ENCODE results near the gene EPS15. TPM values are rescaled to one million over a fixed set of nuclear protein-coding genes. Genes with fewer than 3 reads are reported as not detected.
"Not testable (repeated sequence)": the region's sequence is repeated elsewhere in the genome, so short reads cannot be mapped to it uniquely, and the experiment has no call there.

Gene EPS15
- total RNA-seq, 4 donors from 2014 or later: 53.5 to 106 (median 74.2) TPM

GRCh38 chr1:51537568-51537967 is 18.5 kb upstream of the EPS15 start:
- WGBS, 2 donors (ENCODE audit: low coverage in 1 of 2): 92 to 100% methylated on average over 1 of the region's 1 CpG
- no peaks in the 10 kb centered on the region for H3K36me3 ChIP-seq
- H3K27me3 ChIP-seq: no peaks in the 10 kb centered on the region
- H3K4me1 ChIP-seq: peaks cover 0 to 10% (median 0%) of the 10 kb centered on the region in 3 donors
- ATAC-seq: no peak
- H3K27ac ChIP-seq: no peak overlapping the region
- H3K9me3 ChIP-seq: no peaks in the 10 kb centered on the region
- TF ChIP-seq CTCF (IDR thresholded peaks at IDR 0.05) (no peak), POLR2A (IDR thresholded peaks at IDR 0.05) (no peak), EP300 (IDR thresholded peaks at IDR 0.05) (no peak), POLR2AphosphoS5 (IDR thresholded peaks at IDR 0.05) (no peak)
- no peak overlapping the region for H3K4me3 ChIP-seq

- peak; percentile 25 for ATAC-seq
- no peaks in the 10 kb centered on the region for H3K36me3 ChIP-seq
- H3K9me3 ChIP-seq: no peaks in the 10 kb centered on the region
- H3K4me3 ChIP-seq: no peak overlapping the region
- H3K27ac ChIP-seq: no peak overlapping the region
- peaks cover 0 to 10% (median 0%) of the 10 kb centered on the region in 3 donors for H3K4me1 ChIP-seq
- TF ChIP-seq CTCF (IDR thresholded peaks at IDR 0.05) (peak; percentile 55 to 73 (median 70)), POLR2A (IDR thresholded peaks at IDR 0.05) (no peak)
- 10% methylated on average over 3 of the region's 3 CpGs; no CpG with 5 or more reads in 1 of the 2 donors for WGBS, 2 donors (ENCODE audit: low coverage in 1 of 2)
- no peaks in the 10 kb centered on the region for H3K27me3 ChIP-seq
These were observed 16.0 kb upstream of the EPS15 start for GRCh38 chr1:51535006-51535592.

- H3K36me3 ChIP-seq: no peaks in the 10 kb centered on the region
- H3K9me3 ChIP-seq: no peaks in the 10 kb centered on the region
- 48% methylated on average over 3 of the region's 3 CpGs; no CpG with 5 or more reads in 1 of the 2 donors for WGBS, 2 donors (ENCODE audit: low coverage in 1 of 2)
- ATAC-seq: no peak
- no peak overlapping the region for H3K27ac ChIP-seq
- no peak overlapping the region for H3K4me3 ChIP-seq
- peaks cover 0 to 10% (median 0%) of the 10 kb centered on the region in 3 donors for H3K4me1 ChIP-seq
- no peaks in the 10 kb centered on the region for H3K27me3 ChIP-seq
- TF ChIP-seq EP300 (IDR thresholded peaks at IDR 0.05) (no peak), POLR2AphosphoS5 (IDR thresholded peaks at IDR 0.05) (no peak), CTCF (IDR thresholded peaks at IDR 0.05) (no peak), POLR2A (IDR thresholded peaks at IDR 0.05) (no peak)
These were observed 15.4 kb upstream of the EPS15 start for GRCh38 chr1:51534447-51534846.

GRCh38 chr1:51532853-51533252 is 13.8 kb upstream of the EPS15 start:
- no peak for TF ChIP-seq POLR2AphosphoS5 (IDR thresholded peaks at IDR 0.05)
- no peak for TF ChIP-seq EP300 (IDR thresholded peaks at IDR 0.05)
- H3K27ac ChIP-seq: no peak overlapping the region
- WGBS, 2 donors (ENCODE audit: low coverage in 1 of 2): 75% methylated on average over 1 of the region's 1 CpG; no CpG with 5 or more reads in 1 of the 2 donors

GRCh38 chr1:51530447-51530846 is 11.4 kb upstream of the EPS15 start:
- 91% methylated on average over 3 to 4 of the region's 4 CpGs for WGBS, 2 donors (ENCODE audit: low coverage in 1 of 2)
- H3K36me3 ChIP-seq, H3K4me1 ChIP-seq, H3K9me3 ChIP-seq, H3K27me3 ChIP-seq, H3K4me3 ChIP-seq, H3K27ac ChIP-seq, ATAC-seq: not testable (repeated sequence)

More at GRCh38 chr1:51532853-51533252, 13.8 kb upstream of the EPS15 start:
- Histone ChIP-seq H3K27me3 (no peaks in the 10 kb centered on the region), H3K4me1 (peaks cover 0 to 10% (median 0%) of the 10 kb centered on the region in 3 donors), H3K4me3 (no peak overlapping the region), H3K36me3 (no peaks in the 10 kb centered on the region), H3K9me3 (no peaks in the 10 kb centered on the region)
- no peak for ATAC-seq

GRCh38 chr1:51527144-51527543 is 8.1 kb upstream of the EPS15 start:
- Histone ChIP-seq H3K27me3 (no peaks in the 10 kb centered on the region), H3K36me3 (no peaks in the 10 kb centered on the region), H3K4me1 (no peaks in the 10 kb centered on the region), H3K4me3 (no peak overlapping the region), H3K27ac (no peak overlapping the region), H3K9me3 (no peaks in the 10 kb centered on the region)
- no peak for ATAC-seq
- TF ChIP-seq POLR2AphosphoS5 (IDR thresholded peaks at IDR 0.05) (no peak), EP300 (IDR thresholded peaks at IDR 0.05) (no peak), CTCF (IDR thresholded peaks at IDR 0.05) (no peak), POLR2A (IDR thresholded peaks at IDR 0.05) (no peak)

Measured in gastroesophageal sphincter (tissue), 4 donors.